IMR-90 (cell line): Measurements from ENCODE around the gene BMP3.

ENCODE experiments used
- CTCF ChIP-seq: conservative IDR thresholded peaks from 2 replicates; pipeline ENCODE4 v1.5.1; 2012; ENCODE audit warnings: mild to moderate bottlenecking, low read depth, low read length, improper control_type of control experiment
- POLR2A ChIP-seq: IDR thresholded peaks from 2 replicates; pipeline ENCODE4 v1.6.1; 2012; ENCODE audit warnings: mild to moderate bottlenecking, low read depth, low read length
- RAD21 ChIP-seq: IDR thresholded peaks from 2 replicates; pipeline ENCODE4 v1.6.1; 2012; ENCODE audit warnings: low read length, improper control_type of control experiment
- RCOR1 ChIP-seq: IDR thresholded peaks from 2 replicates; pipeline ENCODE4 v1.6.1; 2012; ENCODE audit warnings: mild to moderate bottlenecking, low read length, improper control_type of control experiment; ENCODE audit not compliant: insufficient replicate concordance
- RFX5 ChIP-seq: IDR thresholded peaks from 2 replicates; pipeline ENCODE4 v1.8.0; 2012; ENCODE audit warnings: low read depth, mild to moderate bottlenecking, low read length, moderate library complexity
- USF2 ChIP-seq: fragments of 150-350 bp; IDR thresholded peaks from 2 replicates; pipeline ENCODE4 v1.6.1; 2017; ENCODE audit warnings: mild to moderate bottlenecking, antibody characterized with exemption, low read length, low read depth
- TF ChIP-seq, protein P1 (sequence below): fragments of 150-350 bp; IDR thresholded peaks from 2 replicates; pipeline ENCODE4 v1.6.1; 2016; ENCODE audit warnings: low read depth, mild to moderate bottlenecking, low read length, moderate library complexity, borderline replicate concordance

DNA sequence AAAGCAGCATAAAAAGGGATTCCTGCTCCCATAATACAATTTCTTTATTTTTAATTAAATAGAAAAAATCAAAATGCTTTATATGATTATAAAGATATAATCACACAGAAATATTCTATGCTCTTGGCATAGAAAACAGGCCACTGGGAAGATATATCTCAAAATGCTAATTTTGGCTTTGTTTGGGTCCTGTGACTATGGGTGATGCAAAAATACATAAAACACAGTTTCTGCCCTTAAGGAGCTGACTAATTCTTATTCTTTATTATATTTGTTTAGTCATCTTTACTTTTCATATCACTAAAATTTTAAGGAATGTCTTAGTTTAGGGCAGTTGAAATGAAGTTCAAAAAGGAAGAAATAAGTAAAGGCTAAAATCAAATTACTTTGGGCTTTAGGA lies 7.0 kb upstream of the BMP3 start:
- no peak for TF ChIP-seq CTCF
- TF ChIP-seq, protein P1, sequence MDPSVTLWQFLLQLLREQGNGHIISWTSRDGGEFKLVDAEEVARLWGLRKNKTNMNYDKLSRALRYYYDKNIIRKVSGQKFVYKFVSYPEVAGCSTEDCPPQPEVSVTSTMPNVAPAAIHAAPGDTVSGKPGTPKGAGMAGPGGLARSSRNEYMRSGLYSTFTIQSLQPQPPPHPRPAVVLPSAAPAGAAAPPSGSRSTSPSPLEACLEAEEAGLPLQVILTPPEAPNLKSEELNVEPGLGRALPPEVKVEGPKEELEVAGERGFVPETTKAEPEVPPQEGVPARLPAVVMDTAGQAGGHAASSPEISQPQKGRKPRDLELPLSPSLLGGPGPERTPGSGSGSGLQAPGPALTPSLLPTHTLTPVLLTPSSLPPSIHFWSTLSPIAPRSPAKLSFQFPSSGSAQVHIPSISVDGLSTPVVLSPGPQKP: no peak
- TF ChIP-seq USF2: no peak
- TF ChIP-seq POLR2A: no peak
- TF ChIP-seq RAD21: no peak
- TF ChIP-seq RCOR1: no peak
- no peak for TF ChIP-seq RFX5
